GM21390 (cell line): ENCODE results near the gene NCR3LG1.

Source experiments
- ATAC-seq: cut with Tn5 transposase; IDR thresholded peaks from one replicate; pipeline ENCODE4 v1.9.1; 2021; ENCODE audit not compliant: unreplicated experiment

Gene NCR3LG1

GRCh38 chr11:17369684-17370243, 18.2 kb downstream of the NCR3LG1 start:
- no peak for ATAC-seq

GRCh38 chr11:17371614-17372013, 20.0 kb downstream of the NCR3LG1 start:
- ATAC-seq = no peak

GRCh38 chr11:17375547-17375946, 23.9 kb downstream of the NCR3LG1 start:
- ATAC-seq = no peak

- ATAC-seq = no peak
Observed at GRCh38 chr11:17376493-17376892, 24.9 kb downstream of the NCR3LG1 start.

- ATAC-seq = no peak
Observed at GRCh38 chr11:17378655-17379054, 27.1 kb downstream of the NCR3LG1 start.

GRCh38 chr11:17379383-17380180, 28.0 kb downstream of the NCR3LG1 start:
- no peak for ATAC-seq

- no peak for ATAC-seq
Observed at GRCh38 chr11:17381156-17381555, 29.6 kb downstream of the NCR3LG1 start.

- no peak for ATAC-seq
Observed at GRCh38 chr11:17382046-17382728, 30.6 kb downstream of the NCR3LG1 start.

- ATAC-seq = no peak
Observed at GRCh38 chr11:17383461-17383860, 31.9 kb downstream of the NCR3LG1 start.

- peak; percentile 61 for ATAC-seq
Observed at GRCh38 chr11:17384002-17384511, 32.5 kb downstream of the NCR3LG1 start.

- ATAC-seq = no peak
Observed at GRCh38 chr11:17385492-17385891, 33.9 kb downstream of the NCR3LG1 start.

- no peak for ATAC-seq
Observed at GRCh38 chr11:17385926-17386325, 34.3 kb downstream of the NCR3LG1 start.

- ATAC-seq = peak; percentile 58
Observed at GRCh38 chr11:17386331-17387084, 34.9 kb downstream of the NCR3LG1 start.

GRCh38 chr11:17387254-17387653, 35.7 kb downstream of the NCR3LG1 start:
- ATAC-seq = no peak

GRCh38 chr11:17387811-17388210, 36.2 kb downstream of the NCR3LG1 start:
- ATAC-seq = no peak

- ATAC-seq = peak; percentile 50
Observed at GRCh38 chr11:17388609-17389210, 37.1 kb downstream of the NCR3LG1 start, which contains the start of gene KCNJ11. TSS of gene KCNJ11 (minus strand) at chr11:17388659. CDS start at chr11:17388091, 568 bp downstream.

GRCh38 chr11:17389211-17389956, 37.8 kb downstream of the NCR3LG1 start:
- peak; percentile 57 for ATAC-seq

- ATAC-seq = no peak
Observed at GRCh38 chr11:17389957-17390649, 38.5 kb downstream of the NCR3LG1 start.
